GM13977 (cell line): ENCODE data around the gene COX4I2.

Source experiments
- DNase-seq: peaks from one replicate; pipeline ENCODE4 v3.0.0; 2012; ENCODE audit warnings: low spot score
- CTCF ChIP-seq: IDR thresholded peaks from 2 replicates; pipeline ENCODE4 v1.5.1; 2012; ENCODE audit warnings: mild to moderate bottlenecking, control low read depth; ENCODE audit not compliant: insufficient read depth; ENCODE audit errors: extremely low read depth, missing control alignments
- in situ Hi-C: fragments of 300-500 bp; cut with MboI; formaldehyde crosslinking; loops from one replicate; pipeline ENCODE4 v1.12.0; 2022; ENCODE audit warnings: low sequenced_read_pairs, low pct_unique_long_range_greater_than_20kb, mixed read lengths, inconsistent platforms; ENCODE audit not compliant: unreplicated experiment

COX4I2 gene

DNA sequence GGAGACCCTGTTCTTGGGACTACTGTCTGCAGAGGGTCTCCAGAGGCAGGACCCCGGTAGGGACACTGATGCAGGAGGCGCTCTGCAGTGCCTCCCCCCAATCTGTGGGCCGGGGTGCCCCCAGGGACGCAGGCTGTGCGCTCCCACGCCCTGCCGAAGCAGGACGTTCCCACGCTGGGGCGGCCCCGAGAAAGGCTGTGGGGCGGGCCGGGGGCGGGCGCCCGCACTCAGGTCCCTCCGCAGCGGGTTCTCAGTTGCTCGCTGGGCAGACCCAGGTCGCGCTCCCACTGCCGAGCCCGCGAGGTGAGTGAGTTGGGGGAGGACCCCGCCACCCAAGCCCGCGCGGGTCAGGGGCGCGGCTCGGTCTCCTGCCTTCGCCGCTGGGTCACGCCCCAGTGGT lies at the start of gene COX4I2:
TSS of gene COX4I2 (plus strand) at position 253 of the 400 bp plus-strand sequence. CDS start 1,106 bp downstream, outside the sequence.
- in situ Hi-C loops: no loop called here
- no peak for DNase-seq

GRCh38 chr20:31590717-31591225 lies 46.9 kb upstream of the COX4I2 start:
- DNase-seq: no peak
- TF ChIP-seq CTCF: no peak
- in situ Hi-C loops: no loop called here

More for the DNA sequence above, at the start of gene COX4I2:
- no peak for TF ChIP-seq CTCF

DNA sequence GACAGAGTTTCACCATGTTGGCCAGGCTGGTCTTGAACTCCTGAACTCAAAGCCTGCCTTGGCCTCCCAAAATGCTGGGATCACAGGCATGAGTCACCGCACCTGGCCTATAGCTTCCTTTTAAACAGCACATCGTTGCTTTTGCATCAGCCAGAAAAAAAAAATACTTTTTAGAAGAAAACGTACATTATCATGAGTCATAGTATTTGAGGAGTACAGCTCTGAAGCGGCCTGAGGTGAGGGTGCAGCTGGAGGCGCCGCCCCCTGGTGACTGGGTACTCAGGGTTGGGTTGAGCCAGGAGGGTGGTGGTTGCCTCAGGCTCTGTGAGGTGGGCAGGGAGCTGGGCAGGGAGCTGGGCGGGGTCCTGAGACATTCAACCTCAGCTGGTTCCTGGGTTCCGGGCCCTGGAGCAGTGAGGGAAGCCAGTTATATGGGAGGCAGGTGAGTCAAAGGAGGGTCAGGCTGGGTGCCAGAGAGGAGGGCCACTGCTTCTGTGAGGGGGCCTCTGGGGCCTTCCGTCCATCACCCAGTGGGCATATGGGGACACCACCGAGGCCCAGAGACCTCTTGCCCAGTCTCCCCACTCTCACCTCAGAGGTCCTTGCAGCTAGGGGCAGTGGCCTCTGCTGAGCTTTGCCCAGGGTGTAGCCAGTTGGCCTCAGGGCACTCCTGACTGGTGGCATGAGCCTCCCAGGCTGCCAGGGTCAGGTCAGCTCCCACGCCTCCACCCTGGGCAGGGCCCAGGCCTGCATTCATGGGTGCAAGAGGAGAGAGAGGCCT lies 44.3 kb upstream of the COX4I2 start:
- in situ Hi-C loops: no loop called here
- DNase-seq: no peak
- no peak for TF ChIP-seq CTCF

DNA sequence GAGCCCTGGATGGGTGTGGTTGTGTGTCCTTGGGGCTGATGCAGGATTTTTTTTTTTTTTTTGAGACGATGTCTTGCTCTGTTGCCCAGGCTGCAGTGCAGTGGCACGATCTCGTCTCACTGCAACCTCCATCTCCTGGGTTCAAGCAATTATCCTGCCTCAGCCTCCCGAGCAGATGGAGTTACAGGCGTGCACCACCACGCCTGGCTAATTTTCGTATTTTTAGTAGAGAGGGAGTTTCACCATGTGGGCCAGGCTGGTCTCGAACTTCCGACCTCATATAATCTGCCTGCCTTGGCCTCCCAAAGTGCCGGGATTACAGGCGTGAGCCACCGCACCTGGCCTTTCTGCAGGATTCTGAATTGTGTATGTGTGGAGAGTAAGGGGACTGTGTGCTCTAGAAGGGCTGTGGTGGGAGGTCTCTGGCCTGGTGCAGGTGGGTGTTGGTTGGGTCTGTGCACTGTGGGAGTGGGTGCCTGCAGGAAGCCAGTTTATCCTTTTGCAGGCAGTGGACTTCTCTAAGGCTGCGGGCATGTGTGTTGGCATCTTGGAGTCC lies 43.6 kb upstream of the COX4I2 start:
- in situ Hi-C loops: no loop called here
- no peak for DNase-seq

DNA sequence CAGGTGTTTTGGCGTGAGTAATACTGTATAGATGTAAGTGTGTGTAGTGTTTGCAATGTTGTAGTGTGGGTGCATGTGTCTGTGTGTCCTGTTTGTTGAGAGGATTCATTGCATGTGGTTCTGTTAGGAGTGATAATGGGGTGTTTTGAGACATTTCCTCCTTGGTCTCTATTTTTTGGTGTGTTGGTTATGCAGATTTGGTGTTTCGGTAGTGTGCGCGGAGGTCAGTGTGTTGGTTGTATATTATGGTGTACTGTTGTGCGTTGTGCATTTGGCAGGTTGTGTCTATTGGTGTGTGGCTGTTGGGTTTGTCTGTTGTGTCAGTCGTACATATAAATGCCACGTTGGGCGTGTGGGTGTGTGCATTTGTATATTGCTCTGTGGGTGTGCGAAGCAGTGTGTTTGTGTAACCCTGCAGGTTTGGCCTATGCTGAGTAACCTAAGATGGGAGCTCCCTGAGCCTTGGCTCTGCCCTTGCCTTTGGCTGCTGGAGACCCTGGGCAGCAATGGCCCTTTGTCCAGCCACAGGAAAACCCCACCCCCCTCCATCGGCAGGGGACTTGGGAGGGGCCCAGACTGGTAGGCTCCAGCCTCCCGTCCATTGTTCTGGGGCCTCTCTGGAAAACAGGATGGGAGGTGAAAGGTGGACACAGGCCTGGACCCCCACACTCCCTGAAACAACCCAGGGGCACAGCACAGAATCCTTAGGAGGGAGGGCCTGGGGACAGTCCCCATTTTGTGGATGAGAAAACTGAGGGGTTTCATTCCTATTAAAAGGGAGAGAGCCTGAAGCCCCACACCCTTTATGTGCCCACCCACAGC lies 42.9 kb upstream of the COX4I2 start:
- in situ Hi-C loops: no loop called here
- no peak for TF ChIP-seq CTCF
- DNase-seq: no peak

More for the DNA sequence above, 43.6 kb upstream of the COX4I2 start:
- no peak for TF ChIP-seq CTCF

- in situ Hi-C loops: no loop called here
- no peak for DNase-seq
- TF ChIP-seq CTCF: no peak
Observed at GRCh38 chr20:31595380-31595653, 42.4 kb upstream of the COX4I2 start.
